GM18951 (cell line): ENCODE measurements around the gene ZNF652.

Experiments
- POLR2A ChIP-seq: IDR thresholded peaks from 4 replicates; pipeline ENCODE4 v1.6.1; 2011; ENCODE audit warnings: mild to moderate bottlenecking; ENCODE audit not compliant: insufficient read length, insufficient read depth; ENCODE audit errors: extremely low read depth
- in situ Hi-C: fragments of 300-500 bp; cut with MboI; formaldehyde crosslinking; loops from one replicate; pipeline ENCODE4 v1.12.0; 2022; ENCODE audit warnings: low sequenced_read_pairs, mixed read lengths, inconsistent platforms; ENCODE audit not compliant: unreplicated experiment

The ZNF652 gene

GRCh38 chr17:49359990-49360795 lies 1.9 kb downstream of the ZNF652 start:
- TF ChIP-seq POLR2A: no peak
- in situ Hi-C loops: no loop called here

GRCh38 chr17:49358641-49359247 lies 3.3 kb downstream of the ZNF652 start:
- no peak for TF ChIP-seq POLR2A
- in situ Hi-C loops: no loop called here

- TF ChIP-seq POLR2A: no peak
- in situ Hi-C loops: no loop called here
Measured at GRCh38 chr17:49357516-49357915, 4.5 kb downstream of the ZNF652 start.

- in situ Hi-C loops: no loop called here
- TF ChIP-seq POLR2A: no peak
Measured at GRCh38 chr17:49356320-49356719, 5.7 kb downstream of the ZNF652 start.

GRCh38 chr17:49353607-49354006 lies 8.4 kb downstream of the ZNF652 start:
- no peak for TF ChIP-seq POLR2A
- in situ Hi-C loops: no loop called here

- no peak for TF ChIP-seq POLR2A
- in situ Hi-C loops: no loop called here
Measured at GRCh38 chr17:49352587-49353154, 9.4 kb downstream of the ZNF652 start.

GRCh38 chr17:49351572-49352140 lies 10.4 kb downstream of the ZNF652 start:
- TF ChIP-seq POLR2A: no peak
- in situ Hi-C loops: no loop called here

GRCh38 chr17:49349541-49349940 lies 12.5 kb downstream of the ZNF652 start:
- in situ Hi-C loops: no loop called here
- no peak for TF ChIP-seq POLR2A

- TF ChIP-seq POLR2A: no peak
Measured at GRCh38 chr17:49344914-49345313, 17.1 kb downstream of the ZNF652 start.

GRCh38 chr17:49343273-49343672 lies 18.8 kb downstream of the ZNF652 start:
- TF ChIP-seq POLR2A: no peak
- in situ Hi-C loops: no loop called here

More at GRCh38 chr17:49344914-49345313, 17.1 kb downstream of the ZNF652 start:
- in situ Hi-C loops: no loop called here

- TF ChIP-seq POLR2A: no peak
- in situ Hi-C loops: no loop called here
Measured at GRCh38 chr17:49342575-49342936, 19.5 kb downstream of the ZNF652 start.

GRCh38 chr17:49341356-49341755 lies 20.7 kb downstream of the ZNF652 start:
- in situ Hi-C loops: no loop called here

GRCh38 chr17:49339354-49339753 lies 22.7 kb downstream of the ZNF652 start:
- no peak for TF ChIP-seq POLR2A
- in situ Hi-C loops: no loop called here

More at GRCh38 chr17:49341356-49341755, 20.7 kb downstream of the ZNF652 start:
- no peak for TF ChIP-seq POLR2A
